WI38 (cell line): Measurements from ENCODE around the gene RAB6B.

Experiments
- H3K4me3 ChIP-seq: 2 replicates; pipeline ENCODE4 v1.5.1; 2011; ENCODE audit warnings: low read depth, mild to moderate bottlenecking, control low read depth, low read length
- CTCF ChIP-seq: IDR thresholded peaks from 2 replicates; pipeline ENCODE4 v1.5.1; 2012; ENCODE audit warnings: low read depth, mild to moderate bottlenecking, control low read depth, low read length

The RAB6B gene

GRCh38 chr3:133777807-133778568, 117.7 kb downstream of the RAB6B start:
- TF ChIP-seq CTCF: no peak

GRCh38 chr3:133776794-133777438, 118.8 kb downstream of the RAB6B start:
- TF ChIP-seq CTCF: no peak

More at GRCh38 chr3:133777807-133778568, 117.7 kb downstream of the RAB6B start:
- H3K4me3 ChIP-seq: no peak overlapping the region

GRCh38 chr3:133775835-133776234, 119.8 kb downstream of the RAB6B start:
- no peak for TF ChIP-seq CTCF
- H3K4me3 ChIP-seq: no peak overlapping the region

More at GRCh38 chr3:133776794-133777438, 118.8 kb downstream of the RAB6B start:
- H3K4me3 ChIP-seq: no peak overlapping the region

- TF ChIP-seq CTCF: no peak
- no peak overlapping the region for H3K4me3 ChIP-seq
Observed at GRCh38 chr3:133775309-133775708, 120.4 kb downstream of the RAB6B start.
